Common myeloid progenitor, CD34-positive (primary cell): ENCODE measurements around the gene SULT2B1.
"Not testable (repeated sequence)": the region's sequence is repeated elsewhere in the genome, so short reads cannot be mapped to it uniquely, and the experiment has no call there.

Experiments
- CTCF ChIA-PET: fragments of 350-600 bp; sonication (Branson Sonifier 250); formaldehyde crosslinking; loops from one replicate; lab custom pipeline; 2021; ENCODE audit warnings: antibody characterized with exemption; lab: Charles Lee
- POLR2A ChIA-PET: fragments of 350-600 bp; sonication (Branson Sonifier 250); formaldehyde crosslinking; loops from one replicate; lab custom pipeline; 2021; ENCODE audit warnings: antibody characterized with exemption; lab: Charles Lee
- DNase-seq, 3 donors: peaks; one replicate each; pipeline versions ENCODE4 v3.0.0 to v3.0.0-alpha.2; 2013
- H3K27ac ChIP-seq, 2 experiments: 1 replicate in 1 of 2; 2 replicates in 1 of 2; pipeline ENCODE4 v1.7.0; 2013; ENCODE audit warnings: inconsistent platforms in 2 of 2, low read length in 2 of 2, mild to moderate bottlenecking in 2 of 2, low read depth in 1 of 2, moderate library complexity in 1 of 2; ENCODE audit not compliant: severe bottlenecking in 2 of 2, insufficient read depth in 1 of 2, poor library complexity in 1 of 2
- H3K27me3 ChIP-seq, 5 experiments: replicated peaks in 2 of 5; 1 replicate in 3 of 5; 2 replicates in 2 of 5; pipeline versions ENCODE4 v1.6.1 to v1.7.0; 2013; ENCODE audit warnings: low read length in 4 of 5, mild to moderate bottlenecking in 2 of 5, moderate library complexity in 2 of 5, inconsistent platforms in 1 of 5; ENCODE audit not compliant: insufficient read depth in 5 of 5, control insufficient read depth in 4 of 5
- H3K36me3 ChIP-seq, 4 experiments: 1 replicate in 2 of 4; 2 replicates in 2 of 4; pipeline versions ENCODE4 v1.6.1 to v1.7.0; 2013; ENCODE audit warnings: low read length in 3 of 4, control low read depth in 1 of 4, mild to moderate bottlenecking in 1 of 4; ENCODE audit not compliant: control insufficient read depth in 4 of 4, insufficient read depth in 4 of 4
- H3K4me1 ChIP-seq, 4 experiments: 1 replicate in 3 of 4; 2 replicates in 1 of 4; pipeline versions ENCODE4 v1.6.1 to v1.7.1; 2013; ENCODE audit warnings: low read length in 3 of 4, mild to moderate bottlenecking in 3 of 4, control low read depth in 1 of 4, inconsistent platforms in 1 of 4, moderate library complexity in 1 of 4; ENCODE audit not compliant: control insufficient read depth in 4 of 4, insufficient read depth in 4 of 4; ENCODE audit errors: control extremely low read depth in 1 of 4
- H3K4me3 ChIP-seq, 7 experiments: 1 replicate in 4 of 7; 2 replicates in 3 of 7; pipeline versions ENCODE4 v1.5.1 to v1.7.0; 2013; ENCODE audit warnings: mild to moderate bottlenecking in 7 of 7, low read length in 6 of 7, moderate library complexity in 6 of 7, inconsistent platforms in 2 of 7, low read depth in 2 of 7, control low read depth in 1 of 7; ENCODE audit not compliant: insufficient read depth in 4 of 7, control insufficient read depth in 1 of 7; ENCODE audit errors: extremely low read depth in 1 of 7
- H3K9me3 ChIP-seq, 5 experiments: 1 replicate in 4 of 5; 2 replicates in 1 of 5; pipeline versions ENCODE4 v1.6.1 to v1.7.1; 2013; ENCODE audit warnings: low read length in 4 of 5, mild to moderate bottlenecking in 2 of 5, inconsistent platforms in 1 of 5, low read depth in 1 of 5, moderate library complexity in 1 of 5; ENCODE audit not compliant: control insufficient read depth in 4 of 5, insufficient read depth in 2 of 5; ENCODE audit errors: control extremely low read depth in 1 of 5
- WGBS: methylation state at CpG from one replicate; pipeline ENCODE4 v1.1.5; 2013; ENCODE audit not compliant: insufficient coverage; 5-methylcytosine and 5-hydroxymethylcytosine counted together

The SULT2B1 gene

DNA sequence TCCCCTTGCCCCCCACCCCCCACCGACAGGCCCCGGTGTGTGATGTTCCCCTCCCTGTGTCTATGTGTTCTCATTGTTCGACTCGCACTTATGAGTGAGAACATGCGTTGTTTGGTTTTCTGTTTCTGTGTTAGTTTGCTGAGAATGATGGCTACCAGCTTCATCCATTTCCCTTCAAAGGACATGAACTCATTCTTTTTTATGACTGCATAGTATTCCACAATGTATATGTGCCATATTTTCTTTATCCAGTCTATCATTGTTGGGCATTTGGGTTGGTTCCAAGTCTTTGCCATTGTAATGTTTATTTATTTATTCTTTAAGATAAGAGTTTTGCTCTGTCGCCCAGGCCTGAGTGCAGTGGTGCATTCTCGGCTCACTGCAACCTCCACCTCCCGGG lies 13.9 kb upstream of the SULT2B1 start:
- POLR2A ChIA-PET, DNase-seq, H3K27me3 ChIP-seq, H3K27ac ChIP-seq, H3K4me3 ChIP-seq, H3K9me3 ChIP-seq, H3K4me1 ChIP-seq, H3K36me3 ChIP-seq: not testable (repeated sequence)
- no CpG with 5 or more reads among the region's 8 CpGs for WGBS
- CTCF ChIA-PET = interaction anchor here (1.0 to 2.7 kb wide), 2 partner anchors 10 to 51 kb away, joined by 5 to 7 read pairs; no protein-coding TSS in a partner anchor

DNA sequence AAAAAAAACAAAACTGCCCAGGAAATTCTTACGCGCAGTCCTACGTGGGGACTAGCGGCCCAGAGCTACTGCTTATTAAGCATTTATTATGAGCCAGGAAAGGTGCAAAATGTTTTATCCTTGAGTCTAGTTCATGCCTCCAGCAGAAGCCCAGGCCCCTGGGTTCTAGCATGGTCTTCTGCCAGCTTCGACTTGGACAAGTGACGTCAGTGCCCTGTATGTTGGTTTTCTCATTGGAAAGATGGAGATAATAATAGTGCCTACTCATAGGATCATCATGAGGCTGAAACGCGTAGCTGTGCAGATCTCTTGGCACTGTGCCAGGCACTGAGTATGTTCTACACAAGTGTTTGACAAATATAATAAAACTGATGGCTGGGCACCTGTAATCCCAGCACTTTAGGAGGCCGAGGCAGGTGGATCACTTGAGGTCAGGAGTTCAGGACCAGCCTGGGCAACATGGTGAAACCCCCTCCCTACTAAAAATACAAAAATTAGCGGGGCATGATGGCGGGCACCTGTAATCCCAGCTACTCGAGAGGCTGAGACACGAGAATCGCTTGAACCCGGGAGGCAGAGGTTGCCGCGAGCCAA lies 12.4 kb upstream of the SULT2B1 start:
- Histone ChIP-seq H3K4me3 (no peak overlapping the region), H3K27ac (no peak overlapping the region), H3K9me3 (no peaks in the 10 kb centered on the region), H3K4me1 (peaks cover 0 to 8% (median 7%) of the 10 kb centered on the region in 4 experiments), H3K27me3 (no peaks in the 10 kb centered on the region), H3K36me3 (no peaks in the 10 kb centered on the region)
- WGBS = 94% methylated on average over 16 of the region's 17 CpGs
- POLR2A ChIA-PET = no interaction called here
- CTCF ChIA-PET = interaction anchor here (2.7 kb wide), 1 partner anchor 49 kb away, joined by 7 read pairs; no protein-coding TSS in a partner anchor
- peak in 1 of 3 donors; percentile 24 for DNase-seq

DNA sequence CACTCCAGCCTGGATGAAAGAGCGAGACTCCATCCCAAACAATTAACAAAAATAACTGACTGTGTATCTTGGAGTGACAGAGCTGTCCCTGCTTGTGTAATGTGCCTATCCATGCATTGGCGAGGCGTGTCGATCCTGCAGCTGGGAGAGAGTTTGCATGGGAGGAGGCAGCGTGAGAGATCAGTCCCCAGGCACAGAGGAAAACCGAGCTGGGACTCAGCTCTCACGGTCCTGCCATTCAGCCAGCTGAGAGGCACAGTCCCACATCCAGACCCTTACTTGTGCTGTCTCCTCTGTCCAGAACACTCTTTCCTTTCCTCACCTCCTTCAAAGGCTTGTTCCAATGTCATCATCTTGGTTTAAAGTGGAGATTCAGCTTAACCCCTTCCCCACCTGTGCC lies 11.9 kb upstream of the SULT2B1 start:
- WGBS = 100% methylated on average over 5 of the region's 7 CpGs
- DNase-seq = no peak
- Histone ChIP-seq H3K27me3 (no peaks in the 10 kb centered on the region), H3K4me1 (peaks cover 0 to 8% (median 7%) of the 10 kb centered on the region in 4 experiments), H3K27ac (no peak overlapping the region), H3K36me3 (no peaks in the 10 kb centered on the region), H3K4me3 (no peak overlapping the region), H3K9me3 (no peaks in the 10 kb centered on the region)
- ChIA-PET POLR2A (no interaction called here), CTCF (interaction anchor here (1.1 to 2.7 kb wide), 3 partner anchors 34 to 110 kb away, joined by 3 to 7 read pairs (median 3); no protein-coding TSS in a partner anchor)

DNA sequence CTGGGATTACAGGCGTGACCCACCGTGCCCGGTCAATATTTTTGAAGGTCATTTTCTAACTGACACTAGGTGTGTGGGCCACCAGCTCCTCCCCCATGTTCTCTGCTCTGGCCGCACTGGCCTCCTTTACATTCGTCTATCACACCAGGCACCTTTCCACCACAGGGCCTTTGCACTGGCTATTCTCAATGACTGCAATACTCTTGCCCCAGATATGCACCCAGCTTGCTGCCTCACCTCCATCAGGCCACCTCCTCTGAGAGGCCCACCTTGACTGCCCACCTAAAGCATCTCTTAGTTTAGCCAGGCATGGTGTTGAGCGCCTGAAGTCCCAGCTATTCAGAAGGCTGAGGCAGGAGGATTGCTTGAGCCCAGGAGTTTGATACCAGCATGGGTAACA lies 10.2 kb upstream of the SULT2B1 start:
- ChIA-PET CTCF (interaction anchor here (0.7 to 1.4 kb wide), 2 partner anchors 32 to 53 kb away, joined by 3 read pairs; no protein-coding TSS in a partner anchor), POLR2A (interaction anchor here (0.7 kb wide), 1 partner anchor 252 kb away, joined by 3 read pairs; no protein-coding TSS in a partner anchor)
- no peak for DNase-seq
- 98% methylated on average over 6 of the region's 6 CpGs for WGBS
- H3K4me3 ChIP-seq = no peak overlapping the region
- H3K36me3 ChIP-seq = no peaks in the 10 kb centered on the region
- no peaks in the 10 kb centered on the region for H3K9me3 ChIP-seq
- H3K4me1 ChIP-seq = peaks cover 0 to 8% (median 7%) of the 10 kb centered on the region in 4 experiments
- no peaks in the 10 kb centered on the region for H3K27me3 ChIP-seq
- H3K27ac ChIP-seq = no peak overlapping the region

DNA sequence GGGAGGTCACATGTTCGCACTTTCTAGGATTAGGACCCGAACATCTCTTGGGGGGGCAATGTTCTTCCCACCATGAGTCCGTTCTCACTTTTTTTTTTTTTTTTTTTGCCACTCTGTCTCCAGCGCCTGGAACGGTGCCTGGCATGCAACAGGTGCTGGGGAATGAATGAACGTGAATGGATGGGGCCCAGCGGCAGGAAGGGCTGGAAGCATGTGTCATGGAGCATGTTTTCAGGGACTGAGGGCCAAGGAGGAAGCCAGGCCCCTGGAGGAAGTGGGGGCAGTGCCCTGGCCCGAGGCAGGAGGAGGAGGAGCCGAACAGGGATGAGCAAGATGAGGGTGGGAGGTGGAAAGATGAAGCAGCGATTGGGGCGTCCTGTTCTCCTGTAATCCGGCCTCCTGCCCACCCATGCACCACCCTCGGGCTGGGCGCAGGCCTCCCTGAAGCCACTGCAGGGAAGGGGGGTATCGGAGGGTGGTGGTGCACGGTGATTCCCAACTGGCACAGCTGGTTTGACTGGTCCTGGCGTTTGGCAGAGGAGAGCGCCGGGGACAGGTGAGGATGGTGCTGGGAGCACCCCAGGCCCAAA lies 8.8 kb upstream of the SULT2B1 start:
- no peaks in the 10 kb centered on the region for H3K9me3 ChIP-seq
- DNase-seq = peak in 1 of 3 donors; percentile 7
- POLR2A ChIA-PET = no interaction called here
- 48% methylated on average over 10 of the region's 19 CpGs for WGBS
- H3K4me3 ChIP-seq = peak overlapping the region in 1 of 7 experiments; percentile 28
- H3K36me3 ChIP-seq = no peaks in the 10 kb centered on the region
- CTCF ChIA-PET = interaction anchor here (1.4 kb wide), 1 partner anchor 31 kb away, joined by 3 read pairs; no protein-coding TSS in a partner anchor
- H3K27ac ChIP-seq = no peak overlapping the region
- no peaks in the 10 kb centered on the region for H3K27me3 ChIP-seq
- peaks cover 0 to 8% (median 7%) of the 10 kb centered on the region in 4 experiments for H3K4me1 ChIP-seq

DNA sequence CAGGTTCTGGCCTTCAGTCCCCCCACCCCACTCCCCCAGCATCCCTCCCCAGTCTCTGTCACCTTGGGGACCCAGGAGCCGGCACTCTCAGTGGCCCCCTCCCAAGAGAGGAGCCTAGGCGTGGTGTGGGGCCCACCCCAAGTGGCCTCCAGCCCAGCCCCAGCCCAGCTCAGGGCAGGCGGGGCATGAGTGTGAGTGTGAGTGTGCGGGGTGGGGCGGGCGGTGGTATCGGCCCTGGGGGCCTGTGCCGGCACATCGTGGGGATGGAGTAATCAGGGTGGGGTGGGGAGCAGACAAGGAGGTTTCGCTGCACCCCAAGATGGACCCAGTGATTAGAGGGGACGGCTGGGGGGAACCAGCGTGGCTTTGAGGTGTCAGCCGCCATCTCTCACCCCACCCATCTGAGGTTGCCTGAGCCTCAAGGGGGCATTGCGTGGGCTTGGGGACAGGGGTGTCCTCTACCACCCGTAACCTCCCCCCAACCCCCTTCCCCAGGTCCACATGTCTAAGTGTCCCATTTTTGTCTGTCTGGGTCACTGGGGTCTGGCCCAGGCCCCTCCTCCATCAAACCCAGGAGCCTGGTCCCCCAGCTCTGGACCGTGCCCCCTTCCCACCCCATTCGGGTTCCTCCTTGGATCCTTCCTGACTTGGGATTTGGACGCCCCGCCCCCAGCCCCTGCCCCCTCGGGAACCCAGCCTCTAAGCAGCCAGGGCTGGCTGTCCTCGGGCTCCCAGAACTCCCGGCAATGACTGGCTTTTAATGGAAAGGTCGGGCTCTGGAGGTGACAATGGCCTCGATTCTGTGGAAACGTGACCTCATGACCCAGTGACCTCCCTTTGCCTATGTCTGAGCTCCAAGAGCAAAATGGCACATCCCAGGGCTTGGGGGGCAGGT lies 6.9 kb upstream of the SULT2B1 start:
- Histone ChIP-seq H3K4me3 (no peak overlapping the region), H3K27me3 (no peaks in the 10 kb centered on the region)
- WGBS = 84% methylated on average over 15 of the region's 25 CpGs

More for the DNA sequence above, 6.9 kb upstream of the SULT2B1 start:
- no peak for DNase-seq
- no peaks in the 10 kb centered on the region for H3K9me3 ChIP-seq
- peaks cover 0 to 12% (median 8%) of the 10 kb centered on the region in 4 experiments for H3K4me1 ChIP-seq
- no peaks in the 10 kb centered on the region for H3K36me3 ChIP-seq
- ChIA-PET POLR2A (interaction anchor here (0.5 to 0.6 kb wide), 2 partner anchors 118 to 165 kb away, joined by 3 to 4 read pairs; no protein-coding TSS in a partner anchor), CTCF (interaction anchor here (0.5 to 0.9 kb wide), 2 partner anchors 31 to 58 kb away, joined by 3 to 4 read pairs; no protein-coding TSS in a partner anchor)
- no peak overlapping the region for H3K27ac ChIP-seq
